Gastrocnemius medialis (tissue), 4 donors: ENCODE measurements around the gene ITGAV.

ENCODE experiments used
- POLR2A ChIP-seq, 2 donors: fragments of 450-650 bp; IDR thresholded peaks; one replicate each; pipeline ENCODE4 v1.6.1; 2017; ENCODE audit warnings: antibody characterized with exemption in 2 of 2, mild to moderate bottlenecking in 2 of 2, moderate library complexity in 2 of 2
- TF ChIP-seq, protein P1 (sequence below), 5 experiments: fragments of 450-650 bp in 3 of 5; fragments of 200-600 bp in 2 of 5; sonication (generic) in 2 of 5; IDR thresholded peaks in 4 of 5; conservative IDR thresholded peaks in 1 of 5; 1 replicate in 4 of 5; 2 replicates in 1 of 5; pipeline ENCODE4 v1.5.1; 2016 to 2019; ENCODE audit warnings: antibody characterized with exemption in 5 of 5, mild to moderate bottlenecking in 3 of 5, moderate library complexity in 3 of 5

DNA sequence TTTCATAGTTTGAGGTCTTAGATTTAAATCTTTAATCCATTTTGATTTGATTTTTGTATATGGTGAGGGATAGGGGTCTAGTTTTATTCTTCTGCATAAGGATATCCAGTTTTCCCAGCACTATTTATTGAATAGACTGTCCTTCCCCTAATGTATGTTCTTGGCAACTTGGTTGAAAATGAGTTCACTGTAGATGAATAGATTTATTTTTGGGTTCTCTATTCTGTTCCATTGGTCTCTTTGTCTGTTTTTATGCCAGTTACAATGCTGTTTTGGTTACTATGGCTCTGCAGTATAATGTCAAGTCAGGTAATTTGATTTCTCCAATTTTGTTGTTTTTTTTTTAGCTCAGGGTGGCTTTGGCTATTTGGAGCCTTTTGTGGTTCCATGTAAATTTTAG, 109.9 kb downstream of the ITGAV start:
- TF ChIP-seq, protein P1, sequence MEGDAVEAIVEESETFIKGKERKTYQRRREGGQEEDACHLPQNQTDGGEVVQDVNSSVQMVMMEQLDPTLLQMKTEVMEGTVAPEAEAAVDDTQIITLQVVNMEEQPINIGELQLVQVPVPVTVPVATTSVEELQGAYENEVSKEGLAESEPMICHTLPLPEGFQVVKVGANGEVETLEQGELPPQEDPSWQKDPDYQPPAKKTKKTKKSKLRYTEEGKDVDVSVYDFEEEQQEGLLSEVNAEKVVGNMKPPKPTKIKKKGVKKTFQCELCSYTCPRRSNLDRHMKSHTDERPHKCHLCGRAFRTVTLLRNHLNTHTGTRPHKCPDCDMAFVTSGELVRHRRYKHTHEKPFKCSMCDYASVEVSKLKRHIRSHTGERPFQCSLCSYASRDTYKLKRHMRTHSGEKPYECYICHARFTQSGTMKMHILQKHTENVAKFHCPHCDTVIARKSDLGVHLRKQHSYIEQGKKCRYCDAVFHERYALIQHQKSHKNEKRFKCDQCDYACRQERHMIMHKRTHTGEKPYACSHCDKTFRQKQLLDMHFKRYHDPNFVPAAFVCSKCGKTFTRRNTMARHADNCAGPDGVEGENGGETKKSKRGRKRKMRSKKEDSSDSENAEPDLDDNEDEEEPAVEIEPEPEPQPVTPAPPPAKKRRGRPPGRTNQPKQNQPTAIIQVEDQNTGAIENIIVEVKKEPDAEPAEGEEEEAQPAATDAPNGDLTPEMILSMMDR (IDR thresholded peaks at IDR 0.05 in 4 of 5, conservative IDR thresholded peaks at IDR 0.05 in 1 of 5), result no peak
- TF ChIP-seq POLR2A (IDR thresholded peaks at IDR 0.05), result no peak
